Measurements from ENCODE around the gene PER1. TPM values are rescaled to one million over a fixed set of nuclear protein-coding genes. Genes with fewer than 3 reads are reported as not detected.
A peak's percentile ranks its signal among the peaks of the same experiment; 100 is the strongest.

PER1 gene
- total and polyA plus RNA-seq, 9 of the 15 experiments (the other 6 are each of a cell fraction or from before 2014, with no cell fraction given): 0.13 to 26.0 (median 3.4) TPM

DNA sequence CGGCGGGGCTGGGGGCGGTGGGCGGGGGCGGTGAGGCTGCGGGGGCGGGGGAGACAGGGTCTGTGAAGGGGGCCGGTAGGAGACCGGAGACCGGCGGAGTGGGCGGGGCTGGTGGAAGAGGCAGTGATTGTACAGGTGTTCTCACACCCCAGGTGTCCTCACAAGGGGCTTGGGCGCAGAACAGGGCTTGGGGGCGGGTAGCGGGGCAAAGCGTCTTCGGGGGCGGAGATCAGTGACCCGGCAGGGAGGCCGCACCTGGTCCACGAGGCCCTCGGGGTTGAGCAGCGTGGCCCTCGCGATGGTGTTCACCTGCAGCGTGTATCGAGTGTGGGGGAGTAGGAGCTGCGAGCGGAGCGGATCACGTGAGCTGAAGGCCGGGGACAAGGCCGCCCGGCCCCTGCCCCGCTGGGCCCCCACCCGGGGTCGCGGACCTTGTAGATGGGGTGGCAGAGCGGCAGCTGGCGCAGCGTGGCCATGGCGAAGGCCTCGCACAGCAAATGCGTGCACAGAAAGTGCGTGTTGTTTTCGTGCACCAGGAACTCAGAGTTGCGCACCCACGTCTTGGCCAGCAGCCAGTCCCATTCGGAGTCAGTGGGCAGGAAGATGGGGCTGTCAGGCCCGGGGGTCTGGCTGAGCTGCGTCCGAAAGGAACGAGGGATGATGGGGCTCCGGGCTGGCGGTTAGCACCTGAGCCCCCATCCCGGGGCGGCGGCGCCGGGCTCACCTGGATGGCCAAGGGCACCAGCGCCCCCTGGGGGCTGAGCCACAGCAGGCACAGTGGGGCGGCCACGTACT, 42.3 kb downstream of the PER1 start (continued):
- TF ChIP-seq REST (IDR thresholded peaks at IDR 0.05; ENCODE audit: borderline replicate concordance): peak; percentile 83
- TF ChIP-seq REST (CRISPR knock-in tag; IDR thresholded peaks at IDR 0.05; ENCODE audit: low read depth): no peak
- no peak for TF ChIP-seq E2F1 (CRISPR knock-in tag; IDR thresholded peaks at IDR 0.05)
- no peak for TF ChIP-seq SMAD1 (IDR thresholded peaks at IDR 0.05; ENCODE audit: low read depth, low read length, partially characterized antibody)
- no peak for TF ChIP-seq TAF15 (IDR thresholded peaks at IDR 0.05; ENCODE audit: low read depth, low read length)
- TF ChIP-seq CBFB (CRISPR knock-in tag; IDR thresholded peaks at IDR 0.05): peak; percentile 28; the same call in 1 of the 2 replicates
- peak; percentile 55; the same call in 1 of the 2 replicates for TF ChIP-seq MTA3 (IDR thresholded peaks at IDR 0.05; ENCODE audit: borderline replicate concordance)
- TF ChIP-seq TARDBP (IDR thresholded peaks at IDR 0.05): no peak
- TF ChIP-seq NR1H2 (CRISPR knock-in tag; IDR thresholded peaks at IDR 0.05): no peak
- TF ChIP-seq JUN (IDR thresholded peaks at IDR 0.05; ENCODE audit: borderline replicate concordance, low read depth, low read length): no peak
- no peak for TF ChIP-seq JUN (CRISPR knock-in tag; IDR thresholded peaks at IDR 0.05; ENCODE audit: borderline replicate concordance)
- TF ChIP-seq BHLHE40 (IDR thresholded peaks at IDR 0.05; ENCODE audit: low read length): peak; percentile 58
- no peak for TF ChIP-seq FOXJ3 (CRISPR knock-in tag; IDR thresholded peaks at IDR 0.05)
- no peak for TF ChIP-seq BCOR (IDR thresholded peaks at IDR 0.05)
- TF ChIP-seq, protein P1, sequence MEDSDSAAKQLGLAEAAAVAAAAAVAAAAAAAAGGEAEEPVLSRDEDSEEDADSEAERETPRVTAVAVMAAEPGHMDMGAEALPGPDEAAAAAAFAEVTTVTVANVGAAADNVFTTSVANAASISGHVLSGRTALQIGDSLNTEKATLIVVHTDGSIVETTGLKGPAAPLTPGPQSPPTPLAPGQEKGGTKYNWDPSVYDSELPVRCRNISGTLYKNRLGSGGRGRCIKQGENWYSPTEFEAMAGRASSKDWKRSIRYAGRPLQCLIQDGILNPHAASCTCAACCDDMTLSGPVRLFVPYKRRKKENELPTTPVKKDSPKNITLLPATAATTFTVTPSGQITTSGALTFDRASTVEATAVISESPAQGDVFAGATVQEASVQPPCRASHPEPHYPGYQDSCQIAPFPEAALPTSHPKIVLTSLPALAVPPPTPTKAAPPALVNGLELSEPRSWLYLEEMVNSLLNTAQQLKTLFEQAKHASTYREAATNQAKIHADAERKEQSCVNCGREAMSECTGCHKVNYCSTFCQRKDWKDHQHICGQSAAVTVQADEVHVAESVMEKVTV (CRISPR knock-in tag; IDR thresholded peaks at IDR 0.05): 0 out of 2 replicates have a peak, but pooled peaks have one; percentile 8
- TF ChIP-seq XRCC4 (IDR thresholded peaks at IDR 0.05; ENCODE audit: extremely low read depth, insufficient read depth, insufficient read length): no peak
- TF ChIP-seq EGR1 (conservative IDR thresholded peaks at IDR 0.05): 0 out of 2 replicates have a peak, but pooled peaks have one; percentile 8
- TF ChIP-seq SRF (CRISPR knock-in tag; IDR thresholded peaks at IDR 0.05): no peak

All from K562 (cell line).